Stimulated activated CD4-positive, alpha-beta T cell treated with anti-CD3 and anti-CD28 coated beads, TNF-alpha, amount 100 ng/mL, for 24 hours (primary cell): ENCODE data around the gene FBXW10B.
"Not testable (repeated sequence)": the region's sequence is repeated elsewhere in the genome, so short reads cannot be mapped to it uniquely, and the experiment has no call there.

Experiments used
- DNase-seq, 3 experiments: peaks; one replicate each; pipeline ENCODE4 v3.0.0-alpha.2; 2020; ENCODE audit warnings: low read depth in 3 of 3

FBXW10B gene

DNA sequence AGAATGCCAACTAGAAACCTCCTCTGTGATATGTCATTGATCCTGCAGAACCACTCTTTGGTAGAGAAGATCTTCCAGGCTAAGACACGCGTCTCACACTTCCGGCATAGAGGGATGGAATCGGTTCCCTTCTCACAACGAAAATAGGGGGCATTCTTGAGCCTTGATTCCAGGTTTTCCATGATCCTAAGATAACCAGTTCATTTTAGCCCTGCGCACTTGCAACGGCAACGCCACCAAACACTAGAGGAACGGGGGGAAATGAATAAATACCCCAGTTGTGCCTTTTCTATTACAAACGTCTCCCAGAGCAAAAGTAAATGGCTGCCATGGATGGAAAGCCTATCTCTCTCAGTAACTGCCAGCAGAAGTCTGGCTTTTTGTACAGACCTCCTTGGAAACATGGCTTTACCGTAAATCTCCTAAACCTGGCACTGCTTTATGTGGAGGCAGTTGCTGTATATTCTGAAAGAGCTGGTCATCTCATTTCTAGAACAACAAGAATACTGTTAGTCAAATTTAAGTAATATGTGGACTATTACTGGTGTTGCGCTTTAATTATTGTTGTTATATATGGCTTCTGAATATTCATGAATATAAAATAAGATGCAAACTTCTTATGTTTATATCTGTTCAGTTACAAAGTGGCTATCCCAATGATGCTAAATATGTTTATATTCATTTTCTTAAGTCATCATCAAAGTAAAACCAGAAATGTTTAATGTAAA lies at the start of gene FBXW10B:
FBXW10B (minus strand) TSS at position 374 of the 728 bp plus-strand sequence; CDS start at position 182, 192 bp downstream.
- DNase-seq = not testable (repeated sequence)

DNA sequence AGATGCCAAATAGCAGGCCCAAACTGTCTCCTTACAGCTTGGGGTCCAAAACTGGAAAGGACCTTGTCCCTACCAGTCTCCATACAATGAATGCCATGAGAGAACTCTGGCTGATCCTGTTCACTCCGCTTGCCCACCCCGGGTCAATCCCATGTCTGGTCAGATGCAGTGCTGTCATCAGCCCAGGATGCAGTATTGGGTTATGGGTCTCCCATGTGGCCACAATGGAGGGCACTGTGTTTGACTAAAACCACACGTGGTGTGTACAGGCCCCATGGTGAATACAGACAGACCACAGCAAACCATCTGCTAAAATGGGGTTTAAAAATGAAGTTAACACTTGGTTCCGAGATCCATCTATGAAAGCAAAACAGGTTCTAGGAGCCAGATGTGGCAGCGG lies 44.2 kb upstream of the FBXW10B start:
- no peak for DNase-seq

GRCh38 chr17:15663176-15663575 lies 43.7 kb upstream of the FBXW10B start:
- no peak for DNase-seq

- no peak for DNase-seq
These were observed 43.2 kb upstream of the FBXW10B start for GRCh38 chr17:15662681-15663080.

DNA sequence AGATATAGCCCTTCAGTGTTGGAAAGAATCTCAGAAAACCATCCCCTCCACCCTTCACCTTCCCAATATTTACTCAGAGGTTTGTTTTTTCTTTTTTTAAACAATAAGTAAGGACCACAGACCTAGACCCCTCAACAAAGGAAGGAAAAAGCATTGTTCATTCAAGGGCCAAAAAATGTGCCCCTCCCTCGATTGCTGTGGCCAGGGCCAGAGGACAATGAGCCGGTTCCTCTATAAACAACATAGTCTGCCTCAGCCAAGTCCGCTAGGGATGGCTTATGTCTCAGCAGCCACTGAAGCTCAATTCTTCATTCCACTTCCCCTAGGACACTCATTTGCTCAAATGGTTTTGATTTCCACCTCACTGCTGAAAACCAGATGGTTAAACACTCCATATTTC lies 40.6 kb upstream of the FBXW10B start:
- no peak for DNase-seq

- DNase-seq = no peak
These were observed 40.2 kb upstream of the FBXW10B start for GRCh38 chr17:15659663-15660062.

DNA sequence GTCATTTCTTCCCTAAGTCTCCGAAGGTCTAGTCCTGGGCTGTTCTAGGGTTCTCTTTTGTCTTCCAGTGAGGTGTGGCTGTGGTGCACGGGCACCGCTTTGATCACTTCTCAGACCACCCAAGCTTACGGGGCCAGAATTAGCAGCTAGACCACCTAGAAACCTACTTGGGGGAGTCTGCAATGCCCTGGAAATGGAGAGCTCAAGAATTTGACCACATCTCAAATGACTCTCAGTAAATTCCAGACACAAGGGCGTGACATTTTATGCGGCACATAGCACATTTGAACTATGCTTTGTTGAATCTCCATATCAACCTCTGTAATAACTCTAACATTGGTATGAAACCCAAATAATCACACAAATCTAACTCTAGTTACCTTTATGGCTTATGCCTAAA lies 39.7 kb upstream of the FBXW10B start:
- DNase-seq = no peak

- no peak for DNase-seq
These were observed 38.8 kb upstream of the FBXW10B start for GRCh38 chr17:15658296-15658695.

DNA sequence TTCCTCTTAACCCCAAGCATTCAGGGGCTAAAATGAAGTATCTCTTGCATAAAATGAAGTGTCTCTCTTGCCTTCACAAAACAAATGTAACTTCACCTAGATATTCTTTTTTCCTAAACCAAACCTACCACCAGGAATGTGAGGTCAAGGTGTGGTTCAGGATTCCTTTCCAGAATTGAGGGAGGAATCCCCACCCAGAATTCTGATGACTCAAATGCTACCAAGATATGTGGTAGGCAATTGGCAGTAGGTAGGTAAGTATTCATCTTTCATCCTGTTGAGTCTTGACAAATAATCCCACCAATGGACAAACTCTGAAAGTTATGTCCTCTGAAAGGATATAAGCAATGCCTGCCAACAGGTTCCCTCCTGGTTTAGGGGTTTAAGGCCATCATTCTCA lies 38.4 kb upstream of the FBXW10B start:
- DNase-seq = no peak

DNA sequence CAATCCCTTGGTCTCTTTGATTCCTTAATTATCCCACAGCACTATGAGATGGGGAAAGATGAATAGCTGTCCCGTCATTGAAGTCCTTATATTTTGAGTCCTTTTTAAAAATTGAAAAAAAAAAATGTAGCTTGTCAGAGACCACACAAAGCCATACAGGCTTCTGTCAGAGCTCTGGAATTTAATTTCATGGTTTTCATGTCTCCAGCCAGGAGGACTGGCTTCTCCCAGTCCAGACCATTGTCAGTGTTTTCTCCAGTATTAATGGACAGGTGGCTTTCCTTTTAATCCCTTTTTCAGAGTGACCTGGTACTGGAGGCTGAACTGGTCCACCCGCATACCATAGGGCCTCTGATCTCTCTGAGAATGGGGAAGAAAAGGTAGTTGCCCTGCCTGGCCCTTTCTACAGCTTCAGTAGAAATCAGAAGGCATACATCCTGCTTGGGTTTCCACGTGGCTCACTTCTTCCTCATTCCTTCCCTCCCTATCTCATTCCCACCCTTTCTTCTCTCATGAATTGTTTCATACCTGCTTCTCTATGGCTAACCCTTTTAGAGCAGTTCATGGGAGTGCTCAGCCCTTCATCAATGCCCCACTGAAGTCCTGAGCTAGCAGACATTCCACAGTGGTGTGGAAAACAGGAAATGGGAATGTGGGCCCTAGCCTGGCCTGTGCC lies 35.5 kb upstream of the FBXW10B start:
- DNase-seq = no peak

DNA sequence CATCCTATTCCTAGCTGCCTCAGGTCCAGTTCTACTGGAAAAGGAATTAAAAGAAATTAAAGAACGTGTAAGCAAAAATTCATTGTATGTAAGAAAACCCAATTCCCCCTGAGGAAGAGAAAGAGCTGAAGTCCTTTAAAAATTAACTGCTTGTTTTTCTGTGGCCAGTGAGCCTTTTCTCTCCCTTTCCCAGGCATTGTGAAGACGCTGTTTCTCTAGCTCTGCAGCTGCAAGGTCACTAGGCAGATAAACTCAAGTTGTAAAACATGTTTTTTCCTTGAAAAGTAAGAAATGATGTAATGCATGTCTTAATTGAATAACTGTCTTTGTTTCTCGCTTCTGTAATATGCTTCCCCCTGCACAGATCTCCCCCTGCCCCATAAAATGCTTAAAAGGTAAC lies 34.9 kb upstream of the FBXW10B start:
- not testable (repeated sequence) for DNase-seq

- DNase-seq = no peak
These were observed 33.5 kb upstream of the FBXW10B start for GRCh38 chr17:15652960-15653359.

DNA sequence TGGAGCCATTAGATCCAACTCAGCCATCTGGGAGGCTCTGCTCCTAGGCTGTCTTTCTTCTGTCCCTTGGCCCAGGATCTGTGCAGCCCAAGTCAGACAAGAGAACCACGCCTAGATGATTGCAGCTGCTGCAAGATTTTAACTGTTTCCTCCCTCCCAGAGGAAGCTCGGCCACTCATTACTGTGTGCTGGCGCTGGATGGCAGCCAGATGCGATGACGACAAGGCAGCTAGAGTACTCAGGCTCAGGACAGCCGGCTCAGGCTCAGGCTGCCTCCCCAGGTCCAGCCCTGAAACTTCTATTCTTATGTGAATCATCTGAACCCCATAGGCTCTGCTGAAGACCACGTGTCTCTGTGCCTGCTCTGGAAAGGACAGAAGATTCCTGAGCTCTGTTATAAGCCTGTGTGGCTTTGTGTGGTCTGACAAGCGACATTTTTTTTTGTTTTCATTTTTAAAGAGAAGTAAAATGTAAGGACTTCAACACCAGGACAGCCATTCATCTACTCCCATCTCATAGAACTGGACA lies 32.1 kb upstream of the FBXW10B start:
- DNase-seq = peak in 1 of 3 experiments; percentile 26

DNA sequence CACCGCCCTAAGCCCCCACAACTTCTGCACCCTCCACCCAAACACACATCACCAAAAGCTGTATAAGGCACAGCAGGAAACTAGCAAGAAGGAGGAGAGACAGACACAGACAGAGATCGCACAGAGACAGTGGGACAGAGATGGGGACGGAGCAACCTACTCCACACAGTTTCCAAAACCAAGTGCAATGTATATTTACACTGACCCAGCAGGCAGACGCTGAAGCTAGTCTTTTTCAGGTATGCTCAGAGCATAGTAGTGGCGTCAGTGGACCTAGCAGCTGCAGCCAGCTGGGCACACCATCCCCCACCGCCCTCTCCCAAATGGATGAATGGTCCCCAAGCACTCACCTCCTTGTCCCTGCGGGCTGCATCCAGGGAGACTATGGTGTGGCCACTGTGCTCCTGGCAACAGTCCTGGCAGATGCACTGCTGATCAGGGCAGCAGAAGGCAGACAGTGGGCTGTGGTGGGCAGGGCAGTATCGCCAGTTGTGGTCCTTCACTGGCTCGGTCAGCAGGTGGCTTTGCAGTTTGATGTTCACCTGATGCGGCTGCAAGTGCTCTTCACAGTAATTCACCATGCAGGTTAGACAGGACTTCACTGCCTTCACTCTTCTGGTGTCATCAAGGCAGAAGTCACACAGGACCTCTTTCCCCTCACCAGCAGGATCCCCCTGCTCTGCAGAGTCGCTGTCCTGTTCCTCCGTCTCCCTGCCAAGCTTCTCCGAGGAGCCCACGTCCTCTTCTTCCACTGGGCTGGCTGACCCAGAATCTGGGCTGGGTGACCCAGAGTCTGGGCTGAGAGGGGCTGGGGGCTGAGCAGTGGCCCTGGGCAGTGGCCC lies 31.5 kb upstream of the FBXW10B start:
- no peak for DNase-seq

DNA sequence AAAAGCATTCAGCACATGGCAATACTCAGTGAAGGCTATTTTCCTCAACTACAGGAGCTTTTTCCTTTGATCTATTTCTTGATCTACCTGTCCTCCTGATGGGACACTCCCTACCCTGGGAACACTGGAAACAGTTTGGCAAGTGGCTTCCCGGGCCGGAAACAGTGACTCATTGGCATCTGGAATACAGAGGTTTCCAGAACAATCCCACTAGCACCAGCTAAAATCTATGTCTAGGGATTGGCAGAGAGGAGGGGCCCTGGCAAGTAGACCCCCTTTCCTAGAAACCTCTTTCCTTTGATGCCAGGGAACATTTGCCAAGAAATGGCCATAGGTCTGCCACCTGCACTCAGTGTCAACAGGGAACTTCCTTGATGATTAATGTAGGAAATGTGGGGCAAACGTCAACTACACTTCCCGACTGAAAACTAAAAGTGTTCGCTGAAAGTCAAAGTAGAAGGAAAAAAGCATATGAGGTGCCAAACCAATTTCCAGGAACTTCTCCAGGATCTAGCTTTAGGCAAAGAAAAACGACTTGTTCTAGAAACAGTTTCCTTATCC lies 30.4 kb upstream of the FBXW10B start:
- no peak for DNase-seq

GRCh38 chr17:15648386-15648785 lies 28.9 kb upstream of the FBXW10B start:
- DNase-seq = no peak

DNA sequence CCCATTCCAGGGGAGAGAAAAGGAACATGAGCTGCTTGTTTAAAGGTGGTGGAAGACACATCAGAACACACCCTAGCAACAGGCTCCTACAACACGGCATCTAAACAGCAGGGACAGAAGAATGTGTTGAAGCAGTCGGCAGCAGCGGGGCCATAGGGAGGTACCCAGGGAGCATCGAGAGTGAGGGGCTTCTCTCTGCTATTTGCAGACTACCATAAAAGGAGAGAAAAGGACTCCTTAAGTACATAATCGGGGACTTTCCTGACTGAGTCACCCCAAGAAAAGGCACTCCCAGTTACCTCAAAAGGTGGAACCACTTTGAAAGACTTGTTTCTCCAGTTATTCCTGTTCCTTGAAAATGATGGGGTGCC lies 26.4 kb upstream of the FBXW10B start:
- not testable (repeated sequence) for DNase-seq

DNA sequence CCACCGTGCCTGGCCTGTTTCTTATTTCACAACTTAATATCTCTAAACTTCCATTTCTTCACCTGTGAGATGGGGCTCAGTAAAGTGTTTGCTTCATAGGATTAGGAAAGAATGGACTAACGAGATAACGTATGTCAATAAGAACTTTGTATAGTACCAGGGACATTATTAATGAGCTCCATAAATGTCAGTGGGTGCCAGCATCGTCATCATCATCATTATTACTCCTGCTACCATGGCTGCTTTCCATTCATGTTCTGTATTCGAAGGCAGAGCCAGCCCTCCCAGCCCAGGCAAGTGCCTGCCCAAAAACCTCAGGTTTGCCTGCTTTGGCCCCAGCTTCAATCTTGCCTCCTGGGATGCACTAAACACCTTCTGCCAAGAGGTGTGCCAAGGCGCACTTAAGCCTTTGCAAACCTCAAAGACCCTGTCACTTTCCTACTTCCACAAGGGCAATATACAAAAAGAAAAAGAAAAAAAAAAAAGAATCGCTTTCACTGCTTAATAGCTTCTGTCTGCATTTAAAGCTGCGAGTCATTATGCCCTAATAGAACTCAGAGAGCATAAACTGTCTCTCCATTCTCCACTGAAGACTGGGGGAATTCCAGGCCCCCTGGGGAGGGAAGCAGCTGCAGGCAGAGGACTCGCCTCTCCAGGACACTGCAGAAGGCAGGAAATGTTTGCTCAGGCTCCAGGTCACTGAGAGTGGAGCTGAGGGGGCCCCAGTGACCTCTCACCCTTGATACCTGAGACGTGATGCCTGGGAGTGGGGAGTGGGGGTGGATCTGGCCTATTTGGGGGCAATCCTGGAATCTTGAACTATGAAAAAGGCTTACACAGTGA lies 25.8 kb upstream of the FBXW10B start:
- not testable (repeated sequence) for DNase-seq

DNA sequence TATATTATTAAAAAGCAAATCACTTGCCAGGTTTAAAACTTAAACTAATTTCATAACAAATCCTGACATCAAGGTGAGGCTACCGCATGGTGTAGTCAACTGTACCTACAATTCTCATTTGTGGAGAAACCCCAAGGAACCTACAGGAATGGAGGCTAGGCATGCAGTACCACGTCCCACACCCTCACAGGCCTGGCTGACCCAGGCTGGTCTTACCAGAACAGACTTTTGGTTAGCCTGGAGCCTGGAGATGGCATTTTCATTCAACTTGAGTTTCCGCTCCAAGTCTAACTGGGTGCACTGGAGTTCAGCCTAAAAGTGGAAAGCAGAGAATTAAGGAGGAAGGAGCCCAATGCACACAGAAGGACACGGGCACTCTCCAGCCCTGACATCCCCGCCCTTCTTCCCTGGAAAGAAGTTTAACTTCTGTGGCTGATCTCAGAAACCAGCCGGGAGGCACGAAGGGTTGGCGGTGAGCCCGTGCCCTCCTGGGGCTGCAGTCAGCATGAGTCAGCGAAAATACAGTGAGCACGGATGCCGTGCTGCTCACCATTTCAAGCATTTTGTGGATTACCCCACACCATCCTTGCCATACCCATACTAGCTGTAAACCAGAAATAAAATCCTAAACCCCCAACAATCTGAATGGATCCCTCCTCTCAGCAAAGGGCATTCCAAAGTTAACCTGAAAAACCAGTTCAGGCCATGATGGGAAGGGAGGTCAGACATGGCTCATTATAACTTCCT lies 23.2 kb upstream of the FBXW10B start:
- not testable (repeated sequence) for DNase-seq

GRCh38 chr17:15642014-15642413 lies 22.5 kb upstream of the FBXW10B start:
- not testable (repeated sequence) for DNase-seq
